Transverse colon (tissue), 4 donors: ENCODE data around the gene LRIT3. TPM values are rescaled to one million over a fixed set of nuclear protein-coding genes. Genes with fewer than 3 reads are reported as not detected.
"Not testable (repeated sequence)": the region's sequence is repeated elsewhere in the genome, so short reads cannot be mapped to it uniquely, and the experiment has no call there.

Experiments
- DNase-seq: peaks from one replicate; pipeline ENCODE4 v3.0.0-alpha.2; 2019
- H3K27ac ChIP-seq, 4 donors: fragments of 200-600 bp; sonication (generic); 2 replicates each; pipeline ENCODE4 v1.5.1; 2016 to 2018; ENCODE audit warnings: inconsistent platforms in 4 of 4
- H3K27me3 ChIP-seq: fragments of 200-600 bp; sonication (generic); 2 replicates; pipeline ENCODE4 v1.5.1; 2017; ENCODE audit warnings: inconsistent platforms
- H3K36me3 ChIP-seq, 4 donors: fragments of 200-600 bp; sonication (generic); 2 replicates each; pipeline ENCODE4 v1.5.1; 2017 to 2019; ENCODE audit warnings: inconsistent platforms in 4 of 4
- H3K4me1 ChIP-seq, 4 donors: fragments of 200-600 bp; sonication (generic); 2 replicates each; pipeline ENCODE4 v1.5.1; 2017 to 2020; ENCODE audit warnings: inconsistent platforms in 4 of 4
- H3K4me3 ChIP-seq, 4 donors: fragments of 200-600 bp; sonication (generic); 1 replicate in 1 of 4; 2 replicates in 3 of 4; pipeline versions ENCODE4 v1.5.1 to v1.6.1; 2017 to 2019; ENCODE audit warnings: inconsistent platforms in 4 of 4
- H3K9me3 ChIP-seq, 2 donors: fragments of 200-600 bp; sonication (generic); 2 replicates each; pipeline ENCODE4 v1.5.1; 2017 to 2019; ENCODE audit warnings: inconsistent platforms in 2 of 2
- EP300 ChIP-seq: sonication (generic); formaldehyde crosslinking; IDR thresholded peaks from one replicate; pipeline ENCODE4 v1.6.1; 2017; ENCODE audit warnings: antibody characterized with exemption, low read depth
- POLR2A ChIP-seq: fragments of 450-650 bp; IDR thresholded peaks from one replicate; pipeline ENCODE4 v1.6.1; 2016; ENCODE audit warnings: antibody characterized with exemption, mild to moderate bottlenecking, moderate library complexity
- POLR2AphosphoS5 ChIP-seq, 3 donors: sonication (generic); formaldehyde crosslinking; IDR thresholded peaks; one replicate each; pipeline ENCODE4 v1.6.1; 2016; ENCODE audit warnings: antibody characterized with exemption in 3 of 3
- WGBS, 2 donors: methylation state at CpG; one replicate each; pipeline ENCODE4 v1.1.5; 2018; ENCODE audit warnings: low coverage in 1 of 2; 5-methylcytosine and 5-hydroxymethylcytosine counted together
- in situ Hi-C, 4 donors: fragments of 200-750 bp; cut with MboI; loops; one replicate each; pipeline versions ENCODE4 v1.15.0 to v1.15.1; 2017; ENCODE audit warnings: low sequenced_read_pairs in 3 of 4, low pct_ligation_motif_present in 1 of 4, low pct_unique_long_range_greater_than_20kb in 1 of 4
- intact Hi-C: fragments of 100-400 bp; cut with DNase I; formaldehyde crosslinking; loops from one replicate; pipeline ENCODE4 v1.15.1; 2023; ENCODE audit warnings: low total_unique reads
- total RNA-seq, 4 donors: library from RNA; depleted of rRNA; stranded (reverse); fragments of >200 nt; gene quantifications; one replicate each; pipeline ENCODE4 v1.1.0, GENCODE V29; 2016
- TF ChIP-seq, protein P1 (sequence below), 5 experiments: fragments of 200-600 bp in 3 of 5; fragments of 450-650 bp in 2 of 5; sonication (generic) in 3 of 5; IDR thresholded peaks; 1 replicate in 2 of 5; 2 replicates in 3 of 5; pipeline ENCODE4 v1.5.1; 2016 to 2017; ENCODE audit warnings: antibody characterized with exemption in 5 of 5, inconsistent platforms in 3 of 5, mild to moderate bottlenecking in 2 of 5, moderate library complexity in 1 of 5

The LRIT3 gene
- total RNA-seq, 4 donors from 2014 or later = 0.14 to 0.16 TPM; not detected in 2

DNA sequence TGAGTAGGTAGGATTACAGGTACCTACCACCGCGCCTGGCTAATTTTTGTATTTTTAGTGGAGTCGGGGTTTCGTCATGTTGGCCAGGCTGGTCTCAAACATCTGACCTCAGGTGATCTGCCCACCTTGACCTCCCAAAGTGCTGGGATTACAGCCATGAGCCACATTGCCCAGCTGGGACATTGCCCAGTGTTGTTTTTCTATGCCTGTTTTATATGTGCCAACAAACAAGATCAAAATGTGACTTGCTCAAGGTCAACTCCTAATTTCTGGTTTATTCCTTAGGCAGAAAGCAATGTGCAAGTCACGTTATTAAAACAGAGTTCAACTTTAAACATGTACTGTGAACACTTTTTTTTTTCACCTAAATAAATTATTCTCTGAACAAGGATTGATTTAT is 2.7 kb downstream of the LRIT3 start:
- H3K9me3 ChIP-seq = no peaks in the 10 kb centered on the region
- intact Hi-C loops (no loop called here), in situ Hi-C loops (no loop called here)
- no peak overlapping the region for H3K4me3 ChIP-seq
- 76 to 77% methylated on average over 5 of the region's 5 CpGs for WGBS, 2 donors
- H3K4me1 ChIP-seq = peaks cover 0 to 5% (median 0%) of the 10 kb centered on the region in 4 donors
- TF ChIP-seq POLR2A = no peak
- TF ChIP-seq, protein P1, sequence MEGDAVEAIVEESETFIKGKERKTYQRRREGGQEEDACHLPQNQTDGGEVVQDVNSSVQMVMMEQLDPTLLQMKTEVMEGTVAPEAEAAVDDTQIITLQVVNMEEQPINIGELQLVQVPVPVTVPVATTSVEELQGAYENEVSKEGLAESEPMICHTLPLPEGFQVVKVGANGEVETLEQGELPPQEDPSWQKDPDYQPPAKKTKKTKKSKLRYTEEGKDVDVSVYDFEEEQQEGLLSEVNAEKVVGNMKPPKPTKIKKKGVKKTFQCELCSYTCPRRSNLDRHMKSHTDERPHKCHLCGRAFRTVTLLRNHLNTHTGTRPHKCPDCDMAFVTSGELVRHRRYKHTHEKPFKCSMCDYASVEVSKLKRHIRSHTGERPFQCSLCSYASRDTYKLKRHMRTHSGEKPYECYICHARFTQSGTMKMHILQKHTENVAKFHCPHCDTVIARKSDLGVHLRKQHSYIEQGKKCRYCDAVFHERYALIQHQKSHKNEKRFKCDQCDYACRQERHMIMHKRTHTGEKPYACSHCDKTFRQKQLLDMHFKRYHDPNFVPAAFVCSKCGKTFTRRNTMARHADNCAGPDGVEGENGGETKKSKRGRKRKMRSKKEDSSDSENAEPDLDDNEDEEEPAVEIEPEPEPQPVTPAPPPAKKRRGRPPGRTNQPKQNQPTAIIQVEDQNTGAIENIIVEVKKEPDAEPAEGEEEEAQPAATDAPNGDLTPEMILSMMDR (IDR thresholded peaks at IDR 0.05) = no peak
- no peak for TF ChIP-seq POLR2AphosphoS5 (IDR thresholded peaks at IDR 0.05)
- no peak for TF ChIP-seq EP300
- no peaks in the 10 kb centered on the region for H3K36me3 ChIP-seq
- H3K27ac ChIP-seq = no peak overlapping the region
- no peak for DNase-seq
- H3K27me3 ChIP-seq = no peaks in the 10 kb centered on the region

DNA sequence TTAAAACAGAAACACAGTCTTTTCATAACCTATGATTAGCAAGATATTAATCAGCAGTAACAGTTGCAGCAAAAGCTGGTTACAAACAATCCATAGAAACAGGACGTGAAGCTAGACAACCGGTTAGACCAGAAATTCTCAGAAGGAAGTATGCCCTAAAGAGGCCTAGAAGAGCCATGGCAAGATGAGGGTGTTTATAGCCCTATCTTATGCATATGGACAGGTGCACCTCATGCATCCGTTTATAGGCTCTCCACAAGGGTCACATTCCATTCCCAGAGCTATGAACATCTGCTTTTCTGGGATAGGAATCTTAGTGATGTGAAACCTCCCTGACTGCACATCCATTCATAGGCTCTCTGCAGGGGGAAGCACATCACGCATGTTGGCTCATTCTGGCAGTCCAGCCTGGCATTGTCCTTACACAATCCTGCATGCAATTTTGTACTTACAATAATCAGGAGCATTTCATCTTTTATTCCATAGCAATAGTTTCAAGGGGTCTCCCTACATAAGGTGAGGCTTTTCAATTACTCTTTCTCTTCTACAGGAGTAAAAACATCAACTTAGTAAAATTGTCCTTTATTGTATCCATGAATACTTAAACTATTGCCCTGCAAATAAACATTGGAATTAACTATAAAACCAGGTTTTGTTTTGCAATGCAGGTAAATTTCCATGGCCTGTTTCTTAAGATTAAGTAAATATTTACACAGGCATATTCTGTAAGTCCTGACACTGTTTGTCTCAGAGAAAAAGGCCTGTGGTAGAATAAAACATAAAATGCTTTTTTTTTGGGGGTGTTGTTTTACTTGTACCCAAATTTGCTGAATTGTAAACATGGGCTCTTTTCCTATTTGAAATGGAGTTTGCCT is 11.8 kb downstream of the LRIT3 start:
- DNase-seq, intact Hi-C loops, H3K36me3 ChIP-seq, in situ Hi-C loops, H3K4me3 ChIP-seq, H3K27me3 ChIP-seq, H3K4me1 ChIP-seq, H3K27ac ChIP-seq: not testable (repeated sequence)
- H3K9me3 ChIP-seq = peaks cover 8 to 13% of the 10 kb centered on the region in 2 donors
- whole genome bisulfite sequencing, 2 donors = 54 to 100% methylated on average over 1 to 4 of the region's 4 CpGs

DNA sequence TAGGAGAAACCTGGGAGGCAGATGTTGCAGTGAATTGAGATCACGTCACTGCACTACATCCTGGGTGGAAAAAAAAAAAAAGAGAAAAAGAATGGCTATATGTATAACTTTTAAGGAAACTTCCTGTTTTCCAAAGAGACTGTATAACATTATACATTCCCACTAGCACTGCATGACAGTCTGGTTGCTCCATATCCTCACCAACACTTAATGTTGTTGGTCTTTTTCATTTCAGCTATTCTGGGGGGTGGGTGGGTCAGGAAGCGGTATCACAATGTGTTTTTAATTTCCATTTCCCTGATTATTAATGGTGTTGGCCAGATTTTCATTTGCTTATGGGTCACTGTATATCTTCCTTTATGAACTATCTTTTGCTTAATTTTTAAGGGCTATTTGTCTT is 13.4 kb downstream of the LRIT3 start:
- in situ Hi-C loops (no loop called here), intact Hi-C loops (no loop called here)
- Histone ChIP-seq H3K4me1 (no peaks in the 10 kb centered on the region), H3K27ac (no peak overlapping the region), H3K4me3 (no peak overlapping the region), H3K9me3 (peaks cover 8 to 13% of the 10 kb centered on the region in 2 donors), H3K36me3 (no peaks in the 10 kb centered on the region), H3K27me3 (no peaks in the 10 kb centered on the region)
- DNase-seq = no peak
- TF ChIP-seq POLR2AphosphoS5 (IDR thresholded peaks at IDR 0.05) (no peak), POLR2A (no peak), EP300 (no peak)
- TF ChIP-seq, protein P1 (IDR thresholded peaks at IDR 0.05) = no peak
- 86 to 87% methylated on average over 1 to 2 of the region's 2 CpGs for WGBS, 2 donors

DNA sequence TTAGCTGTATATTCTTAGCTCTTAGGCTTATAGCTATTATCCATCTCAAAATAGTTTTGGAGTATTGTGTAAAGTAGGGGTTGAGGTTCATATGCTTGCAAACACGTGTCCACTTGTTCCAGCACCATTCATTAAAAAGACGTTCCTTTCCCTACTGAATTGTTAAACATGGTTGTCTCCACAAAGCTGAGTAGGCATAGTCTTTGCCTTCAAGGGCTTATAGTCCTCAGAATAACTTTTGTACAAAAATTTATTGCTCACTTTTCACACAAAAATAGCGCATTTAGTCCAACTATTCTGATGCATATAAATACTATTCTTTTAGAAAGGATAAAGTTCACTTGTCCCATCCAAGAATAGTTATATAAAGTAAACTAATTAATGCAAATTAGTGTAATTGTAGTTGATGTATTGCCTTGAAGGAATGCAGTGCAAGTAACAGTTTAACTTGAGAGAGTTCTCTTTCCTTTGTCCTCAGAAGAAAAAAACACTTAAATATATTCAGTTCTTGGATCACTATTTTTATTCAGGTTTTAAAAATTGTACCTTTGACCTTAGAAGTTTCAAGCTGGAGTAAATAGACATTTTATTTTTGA is 14.1 kb downstream of the LRIT3 start:
- TF ChIP-seq EP300 = no peak
- TF ChIP-seq, protein P1 (IDR thresholded peaks at IDR 0.05) = no peak
- TF ChIP-seq POLR2AphosphoS5 (IDR thresholded peaks at IDR 0.05) = no peak
- no peak for TF ChIP-seq POLR2A
- Histone ChIP-seq H3K27ac (no peak overlapping the region), H3K27me3 (no peaks in the 10 kb centered on the region), H3K9me3 (peaks cover 8 to 13% of the 10 kb centered on the region in 2 donors), H3K4me1 (no peaks in the 10 kb centered on the region), H3K36me3 (no peaks in the 10 kb centered on the region), H3K4me3 (no peak overlapping the region)
- no peak for DNase-seq
- in situ Hi-C loops = no loop called here
- intact Hi-C loops = no loop called here
- 87 to 88% methylated on average over 3 of the region's 3 CpGs for WGBS, 2 donors
